ENCODE results near the gene CNTNAP3.
"Not testable (repeated sequence)": the region's sequence is repeated elsewhere in the genome, so short reads cannot be mapped to it uniquely, and the experiment has no call there.

Gene CNTNAP3

GRCh38 chr9:39287980-39288379 lies at the start of gene CNTNAP3:
CNTNAP3 (minus strand) TSS chr9:39288167; CDS start chr9:39288064, 103 bp downstream.
- in situ Hi-C loops (cut with MboI; ENCODE audit: low sequenced_read_pairs): not testable (repeated sequence)

DNA sequence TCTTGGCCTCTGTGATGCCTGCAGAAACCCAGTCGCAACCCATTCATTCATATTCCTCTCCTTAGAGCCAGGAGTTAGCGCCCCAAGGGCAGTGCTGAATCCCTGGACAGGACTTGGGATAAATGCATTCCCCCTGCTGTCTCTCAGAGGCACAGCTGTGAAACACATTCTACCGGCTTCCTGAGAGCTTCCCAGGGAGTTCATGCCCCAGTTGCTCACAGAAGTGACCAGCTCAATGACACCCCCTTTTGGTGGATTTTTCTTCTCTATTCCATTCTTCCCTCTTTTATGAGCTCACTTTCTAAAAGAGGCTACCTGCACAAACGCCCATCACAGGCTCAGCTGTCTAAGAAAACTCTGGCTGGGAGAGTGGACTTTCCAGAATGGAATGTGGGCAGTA lies 8.0 kb downstream of the CNTNAP3 start:
- in situ Hi-C loops (cut with MboI; ENCODE audit: low sequenced_read_pairs): not testable (repeated sequence)

- in situ Hi-C loops (cut with MboI; ENCODE audit: low sequenced_read_pairs): not testable (repeated sequence)
These were observed 45.5 kb downstream of the CNTNAP3 start for GRCh38 chr9:39242513-39242912.

DNA sequence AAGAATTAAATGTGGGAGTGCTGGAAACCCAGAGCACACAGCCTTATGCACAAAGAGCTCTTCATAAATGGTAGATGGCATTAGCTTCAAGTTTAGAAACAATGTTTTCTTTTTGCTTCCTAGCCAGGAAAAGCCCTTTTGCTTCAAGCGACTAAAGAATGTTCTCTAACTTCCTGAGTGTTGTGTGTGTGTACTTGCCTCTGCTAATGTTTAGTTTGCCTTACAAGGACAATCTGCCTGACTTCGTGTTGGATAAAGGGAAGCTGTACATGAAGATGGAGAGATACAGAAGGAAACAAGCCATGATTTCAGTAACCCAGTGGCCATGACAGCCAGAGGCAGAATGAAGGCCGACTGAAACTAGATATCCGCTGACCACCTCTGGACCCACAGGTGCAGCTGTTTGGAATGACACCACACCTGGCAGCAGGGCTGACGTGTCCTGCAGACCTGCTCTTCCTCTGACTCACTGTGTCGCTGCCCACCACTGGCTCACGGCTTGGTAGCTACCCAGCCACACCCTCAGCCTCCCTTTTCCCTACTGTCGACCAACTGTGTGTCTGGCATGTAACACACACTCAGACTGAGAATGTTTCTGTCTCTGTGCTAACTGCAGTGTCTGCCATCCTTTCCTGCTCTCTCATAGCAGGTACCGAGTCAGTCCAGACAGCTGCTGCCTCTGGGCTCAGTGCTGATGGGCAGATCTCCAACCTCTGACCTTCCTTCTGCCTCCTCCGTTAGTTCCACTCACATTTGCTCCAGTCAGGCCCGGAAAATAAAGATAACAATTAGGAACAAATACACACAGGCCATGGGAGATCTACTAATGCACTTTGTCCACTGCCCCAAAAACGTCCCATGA lies 55.6 kb downstream of the CNTNAP3 start:
- in situ Hi-C loops (cut with MboI; ENCODE audit: low sequenced_read_pairs): not testable (repeated sequence)

GRCh38 chr9:39215976-39216375 lies 72.0 kb downstream of the CNTNAP3 start:
- in situ Hi-C loops (cut with MboI; ENCODE audit: low sequenced_read_pairs): not testable (repeated sequence)

DNA sequence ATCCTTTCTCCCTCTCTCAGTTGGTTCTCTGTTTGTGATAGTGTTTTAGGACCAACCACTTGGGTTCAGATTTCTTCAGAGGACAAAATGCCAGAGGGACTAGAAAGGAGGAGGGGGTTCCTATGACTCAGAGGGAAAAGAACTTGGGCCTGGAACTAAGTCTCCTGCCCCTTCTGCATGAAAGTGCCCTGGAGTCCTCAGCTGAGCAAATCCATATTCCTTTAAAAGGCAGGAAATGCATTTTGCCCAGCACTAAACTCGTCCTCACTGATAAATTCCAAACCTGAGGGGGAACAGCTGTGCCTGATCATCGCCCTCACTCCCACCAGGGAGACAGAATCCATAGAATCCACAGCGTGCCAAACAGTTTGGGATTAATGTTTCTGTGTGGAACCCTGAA lies 78.2 kb downstream of the CNTNAP3 start:
- in situ Hi-C loops (cut with MboI; ENCODE audit: low sequenced_read_pairs): not testable (repeated sequence)

DNA sequence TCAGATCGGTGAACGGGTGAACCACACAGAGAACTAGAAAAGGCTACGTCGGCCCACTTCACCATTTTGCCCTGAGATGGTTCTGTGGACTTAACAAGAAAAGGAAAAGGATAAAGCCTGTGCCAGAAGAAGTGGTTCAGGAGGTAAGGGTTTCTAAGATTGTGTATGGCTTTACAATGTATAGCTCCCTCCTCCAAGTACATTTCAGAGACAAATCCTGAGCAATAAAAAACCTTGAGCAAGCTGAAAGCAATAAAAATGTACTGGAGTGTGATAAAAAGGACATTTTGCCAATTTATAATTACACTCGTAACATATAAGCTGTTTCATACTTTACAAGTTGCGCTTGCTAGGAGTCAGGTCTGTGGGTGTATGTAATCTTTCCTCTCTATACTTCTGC lies 81.3 kb downstream of the CNTNAP3 start:
- in situ Hi-C loops (cut with MboI; ENCODE audit: low sequenced_read_pairs): not testable (repeated sequence)

- in situ Hi-C loops (cut with MboI; ENCODE audit: low sequenced_read_pairs): not testable (repeated sequence)
These were observed 82.1 kb downstream of the CNTNAP3 start for GRCh38 chr9:39205842-39206241.

- in situ Hi-C loops (cut with MboI; ENCODE audit: low sequenced_read_pairs): not testable (repeated sequence)
These were observed 87.6 kb downstream of the CNTNAP3 start for GRCh38 chr9:39200412-39200811.

- in situ Hi-C loops (cut with MboI; ENCODE audit: low sequenced_read_pairs): not testable (repeated sequence)
These were observed 89.8 kb downstream of the CNTNAP3 start for GRCh38 chr9:39198000-39198709.

DNA sequence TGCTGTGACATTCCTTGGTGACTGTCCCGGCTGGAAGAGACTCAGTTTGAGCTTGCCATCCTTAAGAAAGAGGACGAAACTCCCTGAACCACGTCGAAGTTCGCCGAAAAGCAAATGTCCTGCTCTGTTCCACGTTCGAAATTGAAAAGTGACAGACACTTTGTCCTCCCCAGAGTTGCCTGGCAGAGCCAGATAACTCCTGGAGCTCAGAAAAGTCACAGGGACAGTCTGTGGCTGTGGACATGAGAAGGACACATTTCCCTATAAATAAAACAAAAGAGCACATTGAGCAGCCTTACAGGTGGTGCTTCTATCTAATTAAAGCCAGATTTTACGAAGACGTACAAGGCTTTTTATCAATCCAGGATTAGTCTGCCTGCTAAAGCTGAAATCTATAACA lies 116.6 kb downstream of the CNTNAP3 start:
- in situ Hi-C loops (cut with MboI; ENCODE audit: low sequenced_read_pairs): not testable (repeated sequence)

DNA sequence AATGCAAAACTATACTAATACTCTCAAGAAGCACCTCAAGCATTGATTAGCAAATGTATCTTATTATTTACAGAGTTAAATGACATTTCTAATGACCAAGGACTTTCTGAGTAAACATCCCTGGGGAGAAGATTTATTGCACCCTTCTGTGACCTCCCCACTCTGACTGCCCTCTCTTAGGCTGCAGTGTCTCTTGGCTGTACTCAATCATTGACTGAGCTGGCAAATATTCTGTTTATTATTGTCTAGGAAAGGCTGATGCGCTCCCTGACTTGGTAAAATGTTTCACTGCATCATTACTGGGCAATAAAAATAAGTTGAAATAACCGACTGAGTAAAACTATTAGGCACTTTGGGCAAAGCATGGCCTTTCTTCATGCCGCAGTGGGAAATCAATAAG lies 130.3 kb downstream of the CNTNAP3 start:
- in situ Hi-C loops (cut with MboI; ENCODE audit: low sequenced_read_pairs): not testable (repeated sequence)

- in situ Hi-C loops (cut with MboI; ENCODE audit: low sequenced_read_pairs): not testable (repeated sequence)
These were observed 155.0 kb downstream of the CNTNAP3 start for GRCh38 chr9:39132826-39133552.

GRCh38 chr9:39121401-39121800 lies 166.6 kb downstream of the CNTNAP3 start:
- in situ Hi-C loops (cut with MboI; ENCODE audit: low sequenced_read_pairs): not testable (repeated sequence)

DNA sequence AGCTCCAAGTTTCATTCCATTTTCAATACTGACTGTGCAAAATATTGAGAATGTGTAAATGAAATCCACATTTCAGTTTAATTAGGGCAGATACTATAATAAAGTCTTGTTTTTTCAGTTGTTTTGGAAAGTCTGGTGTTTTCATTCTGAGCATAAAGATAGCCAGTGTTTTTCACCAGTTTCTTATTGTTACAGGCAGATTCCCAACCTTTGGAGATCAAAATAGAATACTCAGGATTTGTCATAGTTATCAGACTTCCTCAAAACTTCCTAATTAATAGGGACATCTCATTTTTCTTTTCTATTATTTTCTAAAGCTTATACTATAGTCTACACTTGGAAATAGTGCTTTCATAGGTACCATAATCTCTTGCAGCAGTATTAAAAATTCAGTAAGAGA lies 176.2 kb downstream of the CNTNAP3 start:
- in situ Hi-C loops (cut with MboI; ENCODE audit: low sequenced_read_pairs): not testable (repeated sequence)

- in situ Hi-C loops (cut with MboI; ENCODE audit: low sequenced_read_pairs): no loop called here
These were observed 179.8 kb downstream of the CNTNAP3 start for GRCh38 chr9:39108145-39108544.

GRCh38 chr9:39097208-39097607 lies 190.8 kb downstream of the CNTNAP3 start:
- in situ Hi-C loops (cut with MboI; ENCODE audit: low sequenced_read_pairs): not testable (repeated sequence)

- in situ Hi-C loops (cut with MboI; ENCODE audit: low sequenced_read_pairs): not testable (repeated sequence)
These were observed 202.7 kb downstream of the CNTNAP3 start for GRCh38 chr9:39085311-39085710.

DNA sequence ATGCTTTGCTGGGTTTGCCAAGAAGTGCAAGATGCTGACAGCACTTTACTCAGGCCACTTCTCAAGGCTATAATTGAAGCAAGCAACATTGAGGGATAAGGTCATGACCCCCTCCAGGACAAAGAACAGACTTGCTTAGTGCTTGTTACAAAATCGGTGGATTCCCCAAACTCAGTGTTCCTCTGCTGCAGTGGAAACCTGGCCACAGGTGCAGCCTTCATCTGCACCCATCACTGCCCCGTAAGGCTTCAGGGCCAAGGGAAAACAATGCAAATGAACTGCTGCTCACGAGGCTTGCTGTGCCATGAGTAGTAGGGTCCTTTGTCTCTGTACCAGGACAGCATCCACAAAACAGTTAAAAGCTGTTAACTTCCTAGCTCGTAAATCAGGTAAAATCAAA lies 205.4 kb downstream of the CNTNAP3 start:
- in situ Hi-C loops (cut with MboI; ENCODE audit: low sequenced_read_pairs): not testable (repeated sequence)

- in situ Hi-C loops (cut with MboI; ENCODE audit: low sequenced_read_pairs): not testable (repeated sequence)
These were observed 207.9 kb downstream of the CNTNAP3 start for GRCh38 chr9:39080081-39080480.

DNA sequence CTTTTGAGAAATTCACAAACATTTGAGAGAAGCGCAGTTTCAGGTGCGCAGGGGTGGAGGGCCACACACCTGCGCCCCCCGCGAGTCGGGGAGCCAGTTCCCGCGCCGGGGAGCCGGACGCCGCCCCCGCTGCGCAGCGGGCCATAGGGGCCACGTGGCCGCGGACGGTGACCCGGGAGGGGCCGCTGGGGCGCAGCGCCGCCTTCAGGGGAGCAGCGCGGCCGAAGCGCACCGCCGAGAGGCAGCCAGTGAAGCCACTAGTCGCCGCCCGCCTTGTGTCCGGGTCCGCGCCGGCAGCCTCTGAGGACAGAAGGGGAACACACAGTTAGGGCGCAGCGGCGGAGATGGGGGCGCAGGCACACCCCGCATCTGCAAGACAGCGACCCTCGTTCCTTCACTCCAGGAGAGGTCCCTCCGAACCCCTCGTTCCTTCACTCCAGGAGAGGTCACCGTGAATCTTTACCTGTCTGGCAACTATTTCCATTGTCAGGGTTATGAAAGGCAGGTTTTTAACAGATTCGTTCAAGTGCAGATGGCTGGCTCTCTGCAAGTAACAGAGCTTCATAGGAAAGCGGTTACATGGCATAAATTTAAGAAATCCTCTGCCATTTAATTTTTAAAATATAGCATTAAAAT lies 209.2 kb downstream of the CNTNAP3 start:
- in situ Hi-C loops (cut with MboI; ENCODE audit: low sequenced_read_pairs): not testable (repeated sequence)
